GM06990 (cell line): ENCODE data around the gene SPCS1.
"Not testable (repeated sequence)": the region's sequence is repeated elsewhere in the genome, so short reads cannot be mapped to it uniquely, and the experiment has no call there.

Experiments used
- DNase-seq: peaks from one replicate; pipeline ENCODE4 v3.0.0-alpha.2; 2011; ENCODE audit not compliant: insufficient read length; ENCODE audit errors: extremely low read depth
- H3K27me3 ChIP-seq: replicated peaks from 2 replicates; pipeline ENCODE4 v1.6.0; 2011; ENCODE audit warnings: low read length; ENCODE audit not compliant: control insufficient read depth, insufficient read depth
- H3K36me3 ChIP-seq: 2 replicates; pipeline ENCODE4 v1.5.1; 2011; ENCODE audit warnings: low read length; ENCODE audit not compliant: control insufficient read depth, insufficient read depth
- H3K4me3 ChIP-seq: replicated peaks from 2 replicates; pipeline ENCODE4 v1.5.1; 2011; ENCODE audit warnings: low read depth, mild to moderate bottlenecking, control low read depth, low read length
- TF ChIP-seq, protein P1 (sequence below): IDR thresholded peaks from 2 replicates; pipeline ENCODE4 v1.5.1; 2011; ENCODE audit warnings: low read length, control low read depth, mild to moderate bottlenecking, inconsistent platforms; ENCODE audit not compliant: insufficient read depth, poor library complexity, severe bottlenecking

SPCS1 gene

GRCh38 chr3:52705688-52706686, at the start of gene SPCS1, which contains the start of gene GLT8D1:
Gene SPCS1, plus strand, starts transcription at chr3:52706106. Its CDS starts 141 bp downstream, at chr3:52706247.
Gene GLT8D1, minus strand, starts transcription at chr3:52705791. Its CDS starts 5,331 bp downstream, at chr3:52700460.
- peak within 1 kb of the TSS; percentile 77 for H3K4me3 ChIP-seq
- no peaks in the 10 kb centered on the region; the same call in none of the 2 replicates for H3K36me3 ChIP-seq
- H3K27me3 ChIP-seq = no peaks in the 10 kb centered on the region
- peak; percentile 94 for DNase-seq
- TF ChIP-seq, protein P1, sequence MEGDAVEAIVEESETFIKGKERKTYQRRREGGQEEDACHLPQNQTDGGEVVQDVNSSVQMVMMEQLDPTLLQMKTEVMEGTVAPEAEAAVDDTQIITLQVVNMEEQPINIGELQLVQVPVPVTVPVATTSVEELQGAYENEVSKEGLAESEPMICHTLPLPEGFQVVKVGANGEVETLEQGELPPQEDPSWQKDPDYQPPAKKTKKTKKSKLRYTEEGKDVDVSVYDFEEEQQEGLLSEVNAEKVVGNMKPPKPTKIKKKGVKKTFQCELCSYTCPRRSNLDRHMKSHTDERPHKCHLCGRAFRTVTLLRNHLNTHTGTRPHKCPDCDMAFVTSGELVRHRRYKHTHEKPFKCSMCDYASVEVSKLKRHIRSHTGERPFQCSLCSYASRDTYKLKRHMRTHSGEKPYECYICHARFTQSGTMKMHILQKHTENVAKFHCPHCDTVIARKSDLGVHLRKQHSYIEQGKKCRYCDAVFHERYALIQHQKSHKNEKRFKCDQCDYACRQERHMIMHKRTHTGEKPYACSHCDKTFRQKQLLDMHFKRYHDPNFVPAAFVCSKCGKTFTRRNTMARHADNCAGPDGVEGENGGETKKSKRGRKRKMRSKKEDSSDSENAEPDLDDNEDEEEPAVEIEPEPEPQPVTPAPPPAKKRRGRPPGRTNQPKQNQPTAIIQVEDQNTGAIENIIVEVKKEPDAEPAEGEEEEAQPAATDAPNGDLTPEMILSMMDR = no peak

- peaks cover 9% of the 10 kb centered on the region for H3K36me3 ChIP-seq
- TF ChIP-seq, protein P1 = no peak
Measured at GRCh38 chr3:52660046-52660445, 45.9 kb upstream of the SPCS1 start.

DNA sequence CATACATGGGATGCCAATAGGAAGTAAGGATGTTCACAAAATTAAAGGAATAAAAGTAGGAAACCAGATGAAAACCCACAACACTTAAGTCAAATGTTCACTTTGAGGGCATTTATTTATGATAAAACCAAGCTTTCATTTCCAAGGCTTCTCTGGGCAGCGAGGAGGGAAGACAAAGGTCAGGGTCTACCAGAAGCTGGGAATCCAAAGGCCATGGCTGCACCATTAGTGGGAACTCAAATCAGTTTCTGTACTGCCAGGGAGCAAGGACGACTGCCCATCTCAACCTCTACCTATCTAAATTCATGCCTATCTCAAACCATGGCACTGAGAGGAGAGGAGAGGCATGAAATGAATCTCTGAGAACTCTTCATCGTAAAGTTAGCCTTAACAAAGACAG, 42.8 kb upstream of the SPCS1 start:
- H3K36me3 ChIP-seq = peaks cover 18% of the 10 kb centered on the region
- TF ChIP-seq, protein P1 = no peak
- DNase-seq = no peak
- H3K27me3 ChIP-seq = no peaks in the 10 kb centered on the region
- H3K4me3 ChIP-seq = no peak overlapping the region

More at GRCh38 chr3:52660046-52660445, 45.9 kb upstream of the SPCS1 start:
- DNase-seq = no peak
- H3K4me3 ChIP-seq = no peak overlapping the region
- H3K27me3 ChIP-seq = no peaks in the 10 kb centered on the region

GRCh38 chr3:52670621-52671521, 35.0 kb upstream of the SPCS1 start:
- no peak overlapping the region for H3K4me3 ChIP-seq
- peak; percentile 62 for DNase-seq
- H3K36me3 ChIP-seq = peaks cover 5% of the 10 kb centered on the region
- H3K27me3 ChIP-seq = no peaks in the 10 kb centered on the region
- TF ChIP-seq, protein P1 = no peak

GRCh38 chr3:52671676-52672075, 34.2 kb upstream of the SPCS1 start:
- DNase-seq = no peak
- H3K4me3 ChIP-seq = no peak overlapping the region
- TF ChIP-seq, protein P1 = no peak
- H3K36me3 ChIP-seq = peaks cover 4% of the 10 kb centered on the region
- H3K27me3 ChIP-seq = no peaks in the 10 kb centered on the region

DNA sequence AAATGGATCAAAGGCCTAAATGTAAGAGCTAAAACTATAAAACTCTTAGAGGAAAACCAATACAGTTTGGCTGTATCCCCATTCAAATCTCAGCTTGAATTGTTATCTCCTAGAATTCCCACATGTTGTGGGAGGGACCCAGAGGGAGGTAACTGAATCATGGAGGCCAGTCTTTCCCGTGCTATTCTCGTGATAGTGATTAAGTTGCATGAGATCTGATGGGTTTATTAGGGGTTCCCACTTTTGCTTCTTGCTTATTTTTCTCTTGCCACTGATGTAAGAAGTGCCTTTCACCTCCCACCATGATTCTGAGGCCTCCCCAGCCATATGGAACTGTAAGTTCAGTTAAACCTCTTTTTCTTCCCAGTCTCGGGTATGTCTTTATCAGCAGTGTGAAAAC, 29.7 kb upstream of the SPCS1 start:
- H3K27me3 ChIP-seq, H3K4me3 ChIP-seq, DNase-seq: not testable (repeated sequence)
- peaks cover 11% of the 10 kb centered on the region for H3K36me3 ChIP-seq
